HPDE6-E6E7 (cell line): Measurements from ENCODE around the gene P4HTM.
"Not testable (repeated sequence)": the region's sequence is repeated elsewhere in the genome, so short reads cannot be mapped to it uniquely, and the experiment has no call there.

Experiments used
- DNase-seq: peaks from one replicate; pipeline ENCODE4 v3.0.0; 2011; ENCODE audit warnings: missing footprints; ENCODE audit errors: extremely low spot score

The P4HTM gene

DNA sequence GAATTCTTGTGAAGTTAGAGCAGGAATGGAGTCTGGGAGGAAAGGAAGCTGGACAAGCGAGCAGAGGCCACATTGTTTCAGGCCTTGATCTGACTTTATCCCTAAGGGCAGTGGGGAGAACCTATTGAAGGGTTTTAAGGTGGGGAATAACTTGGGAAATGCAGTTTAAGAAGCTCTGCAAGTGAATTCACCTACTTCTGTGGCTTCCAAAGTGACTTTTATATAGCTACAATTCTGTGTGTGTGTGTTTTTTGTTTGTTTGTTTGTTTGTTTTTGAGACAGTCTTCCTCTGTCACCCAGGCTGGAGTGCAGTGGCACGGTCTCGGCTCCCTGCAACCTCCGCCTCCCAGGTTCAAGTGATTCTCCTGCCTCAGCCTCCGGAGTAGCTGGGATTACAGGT, 18.6 kb downstream of the P4HTM start:
- DNase-seq = not testable (repeated sequence)

DNA sequence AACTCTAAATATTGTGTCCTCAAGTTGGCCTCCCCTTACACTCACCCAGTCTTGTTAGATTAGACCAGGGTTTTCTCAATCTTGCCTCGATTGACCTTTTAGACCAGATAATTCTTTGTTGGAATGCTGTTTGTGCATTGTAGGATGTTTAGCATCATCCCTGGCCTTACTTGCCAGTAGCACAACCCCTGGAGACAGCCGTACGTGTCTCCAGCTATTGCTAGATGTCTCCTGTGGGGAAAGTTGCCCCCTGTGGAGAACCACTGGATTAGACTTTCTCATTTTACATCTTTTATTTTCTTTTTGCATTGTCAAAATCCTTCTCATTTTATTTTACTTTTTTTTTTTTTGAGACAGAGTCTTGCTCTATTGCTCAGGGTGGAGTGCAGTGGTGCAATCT, 19.4 kb downstream of the P4HTM start:
- no peak for DNase-seq

DNA sequence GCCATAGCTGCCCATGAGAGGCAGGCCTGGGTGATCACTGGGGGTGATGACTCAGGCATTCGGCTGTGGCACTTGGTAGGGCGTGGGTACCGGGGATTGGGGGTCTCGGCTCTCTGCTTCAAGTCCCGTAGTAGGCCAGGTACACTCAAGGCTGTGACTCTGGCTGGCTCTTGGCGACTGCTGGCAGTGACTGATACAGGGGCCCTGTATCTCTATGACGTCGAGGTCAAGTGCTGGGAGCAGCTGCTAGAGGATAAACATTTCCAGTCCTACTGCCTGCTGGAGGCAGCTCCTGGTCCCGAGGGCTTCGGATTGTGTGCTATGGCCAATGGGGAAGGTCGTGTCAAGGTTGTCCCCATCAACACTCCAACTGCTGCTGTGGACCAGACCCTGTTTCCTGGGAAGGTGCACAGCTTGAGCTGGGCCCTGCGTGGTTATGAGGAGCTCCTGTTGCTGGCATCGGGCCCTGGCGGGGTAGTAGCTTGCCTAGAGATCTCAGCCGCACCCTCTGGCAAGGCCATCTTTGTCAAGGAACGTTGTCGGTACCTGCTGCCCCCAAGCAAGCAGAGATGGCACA, 22.5 kb downstream of the P4HTM start:
- no peak for DNase-seq

DNA sequence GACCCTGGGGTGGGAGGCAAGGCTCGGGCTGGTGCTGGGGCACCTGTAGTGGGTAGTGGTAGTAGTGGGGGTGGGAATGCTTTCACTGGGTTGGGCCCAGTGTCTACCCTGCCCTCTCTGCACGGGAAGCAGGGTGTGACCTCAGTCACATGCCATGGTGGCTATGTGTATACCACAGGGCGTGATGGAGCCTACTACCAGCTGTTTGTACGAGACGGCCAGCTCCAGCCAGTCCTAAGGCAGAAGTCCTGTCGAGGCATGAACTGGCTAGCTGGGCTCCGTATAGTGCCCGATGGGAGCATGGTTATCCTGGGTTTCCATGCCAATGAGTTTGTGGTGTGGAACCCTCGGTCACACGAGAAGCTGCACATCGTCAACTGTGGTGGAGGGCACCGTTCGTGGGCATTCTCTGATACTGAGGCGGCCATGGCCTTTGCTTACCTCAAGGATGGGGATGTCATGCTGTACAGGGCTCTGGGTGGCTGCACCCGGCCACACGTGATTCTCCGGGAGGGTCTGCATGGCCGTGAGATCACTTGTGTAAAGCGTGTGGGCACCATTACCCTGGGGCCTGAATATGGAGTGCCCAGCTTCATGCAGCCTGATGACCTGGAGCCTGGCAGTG, 23.2 kb downstream of the P4HTM start:
- no peak for DNase-seq

DNA sequence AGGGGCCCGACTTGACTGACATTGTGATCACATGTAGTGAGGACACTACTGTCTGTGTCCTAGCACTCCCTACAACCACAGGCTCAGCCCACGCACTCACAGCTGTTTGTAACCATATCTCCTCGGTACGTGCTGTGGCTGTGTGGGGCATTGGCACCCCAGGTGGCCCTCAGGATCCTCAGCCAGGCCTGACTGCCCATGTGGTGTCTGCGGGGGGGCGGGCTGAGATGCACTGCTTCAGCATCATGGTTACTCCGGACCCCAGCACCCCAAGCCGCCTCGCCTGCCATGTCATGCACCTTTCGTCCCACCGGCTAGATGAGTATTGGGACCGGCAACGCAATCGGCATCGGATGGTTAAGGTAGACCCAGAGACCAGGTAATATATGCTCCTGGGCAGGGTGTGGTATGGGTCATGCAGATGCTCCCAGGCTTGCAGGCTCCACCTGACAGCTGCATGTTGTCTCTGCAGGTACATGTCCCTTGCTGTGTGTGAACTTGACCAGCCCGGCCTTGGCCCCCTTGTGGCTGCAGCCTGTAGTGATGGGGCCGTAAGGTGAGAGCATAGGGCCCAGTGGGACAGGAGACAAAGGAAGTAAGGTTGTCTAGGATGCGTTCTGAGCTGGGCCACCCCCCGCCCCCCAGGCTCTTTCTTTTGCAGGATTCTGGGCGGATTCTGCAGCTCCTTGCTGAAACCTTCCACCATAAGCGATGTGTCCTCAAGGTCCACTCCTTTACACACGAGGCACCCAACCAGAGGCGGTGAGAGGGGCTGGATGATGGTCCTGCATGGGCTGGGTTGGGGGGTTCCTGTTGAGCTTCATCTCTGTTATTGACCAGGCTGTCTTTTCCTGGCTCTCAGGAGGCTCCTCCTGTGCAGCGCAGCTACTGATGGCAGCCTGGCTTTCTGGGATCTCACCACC, 24.0 kb downstream of the P4HTM start:
- DNase-seq = no peak

DNA sequence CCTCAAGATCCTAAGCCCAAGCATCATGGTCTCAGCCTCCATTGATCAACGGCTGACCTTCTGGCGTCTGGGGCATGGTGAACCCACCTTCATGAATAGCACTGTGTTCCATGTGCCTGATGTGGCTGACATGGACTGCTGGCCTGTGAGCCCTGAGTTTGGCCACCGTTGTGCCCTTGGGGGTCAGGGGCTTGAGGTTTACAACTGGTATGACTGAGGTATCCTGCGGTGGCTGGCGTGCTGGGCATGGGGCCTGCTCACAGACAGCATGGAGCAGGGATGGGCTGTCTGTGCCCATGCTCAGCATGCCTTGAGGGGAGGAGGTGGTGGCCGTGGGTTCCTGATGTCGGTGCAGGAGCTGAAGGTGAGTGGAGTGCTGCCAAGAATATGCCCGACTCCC, 25.0 kb downstream of the P4HTM start:
- DNase-seq = no peak

DNA sequence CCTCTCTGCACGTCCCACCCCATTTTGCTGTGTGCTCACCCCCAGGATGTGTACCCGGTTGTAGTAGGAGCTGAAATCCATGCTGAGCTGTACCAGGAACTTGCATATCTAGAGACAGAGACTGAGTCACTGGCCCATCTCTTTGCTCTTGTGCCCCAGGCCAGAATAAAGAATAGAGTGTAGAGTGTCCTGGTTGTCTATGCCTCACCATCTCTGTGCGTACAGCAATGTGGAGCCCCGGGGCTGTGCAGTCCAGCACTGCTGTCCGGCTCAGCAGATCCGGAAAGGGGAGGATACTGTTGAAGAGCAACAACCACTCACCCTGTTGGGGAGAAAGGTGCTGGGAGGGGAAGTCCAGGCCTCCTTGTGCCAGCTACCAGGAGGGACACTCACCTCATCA, 25.7 kb downstream of the P4HTM start:
- DNase-seq = no peak

DNA sequence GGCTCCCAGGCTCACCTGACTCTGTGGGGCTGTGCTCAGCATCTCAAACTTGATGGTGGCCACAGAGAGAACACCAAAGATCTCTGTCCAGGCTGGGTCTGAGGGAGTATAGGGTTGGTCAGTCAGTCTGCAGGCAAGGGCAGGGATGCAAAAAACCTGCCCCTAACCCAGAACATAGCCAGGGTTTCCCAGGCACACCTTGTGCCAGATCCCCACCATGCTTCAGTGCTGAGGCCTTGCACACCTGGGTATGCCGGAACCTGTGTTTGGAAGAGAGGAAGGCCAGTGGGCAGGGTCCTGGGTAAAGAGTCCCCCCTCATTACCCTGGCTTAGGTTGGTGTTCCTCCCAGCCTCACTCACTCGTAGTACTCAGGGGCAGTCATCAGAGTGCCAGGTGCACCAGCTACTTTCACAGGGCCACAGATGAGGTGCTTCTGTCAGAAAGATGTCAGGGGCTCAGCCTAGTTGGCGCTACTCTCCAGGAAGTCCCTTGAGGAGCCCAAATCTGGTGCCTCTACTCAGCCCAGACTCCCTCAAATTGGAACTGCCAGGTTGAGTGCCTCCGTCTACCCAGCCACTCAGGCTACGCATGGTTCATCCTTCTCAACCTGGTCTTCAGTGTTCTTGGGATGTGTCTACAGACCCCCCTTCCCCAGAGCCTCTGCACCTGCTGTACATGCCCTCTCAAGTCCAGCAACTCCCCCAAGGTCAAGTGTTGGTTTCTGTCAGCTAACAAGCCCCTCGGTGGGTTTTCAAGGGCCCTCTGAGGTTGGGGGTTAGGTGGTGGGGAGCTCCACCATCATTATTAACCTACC, 26.6 kb downstream of the P4HTM start:
- no peak for DNase-seq

DNA sequence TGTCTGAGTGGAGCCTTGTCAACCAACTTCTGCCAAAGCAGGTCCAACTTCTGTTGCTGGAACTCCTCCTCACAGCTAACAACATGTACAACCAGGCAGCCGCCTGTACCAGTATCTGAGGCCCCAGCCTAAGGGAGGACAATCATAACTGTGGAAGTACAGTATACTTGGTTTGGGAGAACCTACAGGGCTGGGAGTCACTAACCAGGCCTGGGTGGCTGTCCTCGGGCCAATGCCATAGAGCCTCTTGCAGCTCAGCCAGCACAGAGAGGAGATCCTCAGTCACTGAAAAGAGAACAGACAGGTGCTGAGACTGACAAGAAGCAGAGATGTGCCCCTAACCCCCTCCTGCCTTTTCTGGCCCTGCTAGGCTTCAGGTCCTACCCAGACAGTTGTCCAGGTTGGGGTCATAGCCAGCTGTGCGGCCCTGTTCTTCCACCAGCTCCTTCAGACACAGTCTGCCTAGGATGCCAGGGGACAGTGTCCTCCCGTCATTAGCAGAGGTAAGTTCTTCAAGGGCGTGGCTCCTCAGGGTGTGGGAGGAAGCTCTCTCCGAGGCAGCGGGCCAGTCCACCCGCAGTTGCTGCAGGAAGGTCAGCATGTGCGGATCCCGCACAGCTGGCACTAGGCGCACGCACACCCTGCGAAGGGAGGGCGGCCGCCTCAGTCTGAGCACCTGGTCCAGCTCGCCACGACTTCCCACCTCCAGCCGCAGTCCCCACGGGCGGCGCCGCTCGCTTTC, 27.4 kb downstream of the P4HTM start:
- DNase-seq = no peak

DNA sequence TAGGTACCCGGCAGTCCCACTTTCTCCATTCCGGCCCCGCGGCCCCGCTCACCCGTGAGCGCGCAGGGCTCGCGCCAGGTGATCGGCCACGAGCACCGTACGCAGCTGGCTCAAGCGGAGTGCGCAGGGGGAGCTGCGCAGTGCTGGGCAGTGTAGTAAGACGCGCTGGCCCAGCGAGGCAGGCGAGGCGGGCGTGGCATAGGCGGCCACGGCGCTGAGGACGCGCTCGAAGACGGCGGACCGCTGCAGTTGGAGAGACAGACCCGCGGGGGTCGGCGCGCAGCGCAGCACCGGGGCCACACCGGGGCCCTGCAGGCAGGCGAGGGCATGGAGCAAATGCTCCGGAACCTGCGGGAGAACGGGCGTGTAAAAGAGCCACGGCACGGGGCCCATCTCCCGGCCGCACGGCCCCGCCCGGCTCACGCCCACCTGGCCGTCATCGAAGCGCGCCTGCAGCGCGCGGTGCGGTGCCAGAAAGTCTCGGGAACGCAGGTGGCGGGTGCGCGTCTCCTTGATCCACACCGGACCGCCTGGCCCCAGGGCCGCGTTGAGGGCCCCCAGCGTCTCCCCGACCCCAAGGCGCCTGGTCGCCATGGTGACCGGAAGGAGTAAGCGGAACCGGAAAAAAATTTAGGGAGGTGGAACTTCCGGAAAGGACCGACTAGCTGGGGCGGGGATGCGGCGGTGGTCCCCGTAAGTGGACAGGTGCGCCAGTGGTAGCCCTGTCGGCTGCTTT, 28.1 kb downstream of the P4HTM start, which contains the start of gene DALRD3:
Gene DALRD3 (minus strand): TSS at position 610 of the 736 bp plus-strand sequence. CDS start 16 bp downstream, at position 594.
- no peak for DNase-seq

DNA sequence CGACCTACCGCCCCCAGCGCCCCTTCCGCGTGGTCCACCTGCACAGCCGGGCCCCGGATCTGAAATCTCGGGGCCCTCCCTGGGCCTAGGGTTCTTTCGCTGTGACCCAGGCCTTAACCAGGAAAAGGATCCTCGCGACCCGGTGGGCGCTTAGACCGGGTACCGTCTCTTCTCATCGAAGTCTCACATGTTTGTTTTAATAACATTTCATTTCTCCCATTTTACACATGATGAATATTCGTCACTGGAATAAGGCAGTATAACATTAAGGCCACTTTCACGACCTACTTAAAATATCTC, 28.6 kb downstream of the P4HTM start:
- DNase-seq = no peak

DNA sequence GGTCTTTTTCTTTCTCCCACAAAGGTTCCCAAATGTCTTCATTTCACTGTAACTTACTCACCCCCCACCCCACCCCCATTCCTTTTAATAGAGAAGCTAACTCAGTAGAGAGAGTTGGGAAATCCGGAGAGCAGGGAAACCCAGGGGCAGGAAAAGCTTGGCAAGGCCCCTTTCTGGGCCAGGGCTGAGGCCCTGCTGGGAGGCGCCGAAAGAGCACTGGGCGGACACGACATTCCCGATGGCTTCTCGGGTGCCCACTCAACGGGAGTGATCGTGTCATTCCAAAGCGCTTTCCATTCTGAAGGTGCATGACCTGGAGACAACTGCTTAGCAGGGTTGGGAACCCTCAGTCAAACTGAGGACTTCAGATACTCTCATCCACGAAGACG, 29.9 kb downstream of the P4HTM start:
- no peak for DNase-seq

DNA sequence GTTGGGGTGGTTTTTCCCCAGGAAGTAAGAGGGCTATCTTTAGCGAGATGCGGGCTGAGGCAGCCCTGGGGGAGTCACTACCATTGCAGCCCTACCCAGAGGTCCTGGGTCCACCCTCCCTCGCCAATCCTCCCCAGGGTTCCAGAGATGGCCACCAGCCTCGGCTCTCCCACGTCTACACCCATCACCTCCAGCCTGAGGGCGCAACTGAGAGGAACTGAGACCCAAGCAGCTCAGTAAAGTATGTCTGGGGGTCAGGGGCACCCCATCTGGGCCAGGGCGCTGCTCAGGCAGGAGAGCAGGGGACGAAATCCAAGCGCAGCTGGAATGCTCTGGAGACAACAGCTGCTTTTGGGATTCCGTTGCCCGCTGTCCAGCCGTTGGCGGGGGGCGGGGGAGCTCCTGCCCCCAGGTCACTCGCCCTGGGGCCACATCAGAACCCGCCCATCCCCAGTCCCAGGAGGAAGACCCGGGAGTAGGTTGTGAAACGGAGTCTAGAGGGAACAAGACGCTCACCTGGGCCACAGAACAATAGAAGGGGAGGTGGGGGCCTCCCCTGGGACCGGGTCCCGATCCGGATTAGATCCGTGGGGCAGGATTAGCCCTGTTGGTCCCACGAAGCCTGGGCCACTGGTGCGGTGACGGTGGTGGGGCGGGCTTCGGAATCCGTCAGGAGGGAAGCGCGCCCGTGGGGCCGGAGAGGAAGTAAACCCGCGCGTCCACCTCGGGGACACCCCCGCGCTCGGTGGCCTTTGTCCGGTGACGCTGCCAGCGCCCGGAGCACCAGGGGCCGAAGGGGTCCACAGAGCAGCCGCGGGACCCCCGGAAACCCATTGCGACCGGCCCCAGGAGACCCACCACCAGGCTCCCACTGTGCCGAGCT, 30.5 kb downstream of the P4HTM start:
- no peak for DNase-seq

DNA sequence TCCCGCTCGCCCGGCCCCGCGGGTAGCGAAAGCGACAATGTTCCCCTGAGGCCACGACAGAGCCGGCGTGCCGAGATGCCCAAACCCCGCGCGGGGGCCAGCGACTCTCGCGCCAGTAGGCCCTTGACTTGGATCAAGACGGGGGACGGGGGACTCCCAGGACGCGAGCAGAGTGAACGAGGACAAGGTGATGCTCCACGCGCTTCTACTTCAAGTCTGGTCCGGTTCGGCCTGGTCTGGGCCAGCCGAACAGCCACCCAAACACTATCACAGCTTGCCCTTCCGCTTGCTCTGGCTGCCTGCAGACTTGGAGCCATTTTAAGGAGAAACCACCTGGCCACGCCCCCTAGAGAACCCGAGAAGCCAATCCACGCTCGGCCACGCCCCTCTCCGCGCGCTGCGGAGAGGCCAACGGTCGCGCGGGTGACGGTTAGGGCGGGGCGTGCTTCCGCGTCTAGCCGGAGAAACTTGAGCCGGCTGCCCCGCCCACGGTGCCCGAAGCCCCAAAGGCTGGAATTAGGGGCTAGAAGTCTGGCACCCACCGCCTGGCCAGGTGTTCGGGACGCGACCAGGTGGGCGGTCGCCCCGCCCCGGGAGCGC, 31.3 kb downstream of the P4HTM start:
- peak; percentile 57 for DNase-seq

DNA sequence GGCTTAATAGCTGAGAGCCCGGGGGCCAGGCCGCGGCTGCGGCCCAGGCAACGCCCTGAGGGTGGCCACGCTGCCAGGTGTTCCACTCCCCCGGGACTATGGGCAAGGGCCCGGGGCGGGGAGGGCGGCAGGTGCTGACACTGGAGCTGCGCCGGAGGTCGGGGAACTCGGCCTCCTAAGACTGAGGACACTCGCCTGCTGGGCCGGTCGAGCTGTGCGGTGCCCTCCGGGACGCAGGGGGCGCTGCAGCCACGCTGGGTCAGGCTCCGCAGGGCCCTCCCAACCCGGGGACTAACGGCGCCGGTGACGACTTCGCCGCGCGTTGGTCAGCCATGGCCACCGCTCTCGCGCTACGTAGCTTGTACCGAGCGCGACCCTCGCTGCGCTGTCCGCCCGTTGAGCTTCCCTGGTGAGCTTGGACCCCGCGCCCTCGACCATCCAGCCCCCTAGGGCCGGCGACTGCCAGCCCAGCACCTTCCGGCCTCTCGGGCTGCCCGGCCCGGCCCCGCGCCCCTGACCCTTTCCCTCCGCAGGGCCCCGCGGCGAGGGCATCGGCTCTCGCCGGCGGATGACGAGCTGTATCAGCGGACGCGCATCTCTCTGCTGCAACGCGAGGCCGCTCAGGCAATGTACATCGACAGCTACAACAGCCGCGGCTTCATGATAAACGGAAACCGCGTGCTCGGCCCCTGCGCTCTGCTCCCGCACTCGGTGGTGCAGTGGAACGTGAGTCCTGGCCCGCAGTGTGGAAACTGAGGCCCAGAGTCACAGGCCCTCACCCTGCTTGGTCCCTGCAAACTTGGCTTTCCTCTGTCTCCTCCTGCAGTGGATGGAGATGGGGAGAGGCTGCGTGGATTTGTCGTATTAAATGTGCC, 32.0 kb downstream of the P4HTM start, which contains the start of gene NDUFAF3:
Gene NDUFAF3 (plus strand): TSS at position 309 of the 875 bp plus-strand sequence. CDS start 24 bp downstream, at position 333.
- peak; percentile 56 for DNase-seq

DNA sequence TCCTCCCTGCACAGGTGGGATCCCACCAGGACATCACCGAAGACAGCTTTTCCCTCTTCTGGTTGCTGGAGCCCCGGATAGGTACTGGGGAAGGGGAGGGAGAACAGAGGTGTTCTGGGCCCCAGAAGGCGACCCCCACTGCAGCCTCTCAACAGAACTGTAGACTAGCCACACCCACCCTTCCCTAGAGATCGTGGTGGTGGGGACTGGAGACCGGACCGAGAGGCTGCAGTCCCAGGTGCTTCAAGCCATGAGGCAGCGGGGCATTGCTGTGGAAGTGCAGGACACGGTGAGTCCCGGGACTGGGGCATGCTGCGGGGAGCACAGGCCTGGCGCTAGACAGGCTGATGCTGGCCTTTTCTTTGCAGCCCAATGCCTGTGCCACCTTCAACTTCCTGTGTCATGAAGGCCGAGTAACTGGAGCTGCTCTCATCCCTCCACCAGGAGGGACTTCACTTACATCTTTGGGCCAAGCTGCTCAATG, 32.7 kb downstream of the P4HTM start:
- no peak for DNase-seq

DNA sequence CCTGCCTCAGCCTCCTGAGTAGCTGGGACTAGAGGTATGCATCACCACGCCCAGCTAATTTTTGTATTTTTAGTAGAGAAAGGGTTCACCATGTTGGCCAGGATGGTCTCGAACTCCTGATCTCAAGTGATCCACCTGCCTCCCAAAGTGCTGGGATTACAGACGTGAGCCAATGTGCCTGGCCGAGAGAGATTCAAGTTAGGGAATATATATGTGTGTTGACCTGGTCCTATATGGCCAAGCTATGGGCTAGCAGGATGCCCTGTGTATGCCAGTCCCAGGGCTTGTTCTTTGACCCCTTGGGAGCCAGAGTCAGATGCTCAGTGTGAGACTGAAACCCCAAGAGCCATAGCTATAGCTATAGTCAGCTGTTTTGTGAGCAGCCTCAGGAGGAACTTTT, 33.7 kb downstream of the P4HTM start:
- DNase-seq = no peak

DNA sequence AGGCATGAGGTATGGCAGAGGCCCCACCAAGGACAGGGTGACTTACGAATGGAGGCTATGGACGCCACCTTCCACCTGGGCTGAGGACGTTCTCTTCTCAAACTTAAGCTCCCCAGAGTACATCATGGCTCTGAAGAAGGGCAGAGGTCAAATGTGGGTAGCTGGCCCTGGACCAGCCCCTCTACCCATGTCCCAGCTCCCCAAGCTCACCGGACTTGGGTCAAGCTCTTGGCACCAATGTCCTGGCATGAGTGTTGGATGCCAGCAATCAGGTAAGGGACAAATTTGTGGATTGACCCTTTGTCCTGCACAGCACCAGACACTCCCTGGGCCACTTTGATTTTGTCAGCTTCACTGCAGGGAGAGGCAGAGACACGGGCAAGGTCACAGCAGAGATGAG, 34.4 kb downstream of the P4HTM start:
- DNase-seq = no peak
